Breast epithelium (tissue), 4 donors: ENCODE results near the gene GPR161. TPM values are rescaled to one million over a fixed set of nuclear protein-coding genes. Genes with fewer than 3 reads are reported as not detected.
A peak's percentile ranks its signal among the peaks of the same experiment; 100 is the strongest.
"Not testable (repeated sequence)": the region's sequence is repeated elsewhere in the genome, so short reads cannot be mapped to it uniquely, and the experiment has no call there.

Experiments used
- DNase-seq, 2 donors: peaks; one replicate each; pipeline ENCODE4 v3.0.0-alpha.2; 2019; ENCODE audit warnings: low spot score in 2 of 2
- H3K27ac ChIP-seq, 2 donors: fragments of 200-600 bp; sonication (generic) in 1 of 2; one replicate each; pipeline ENCODE4 v1.5.1; 2016 to 2019; ENCODE audit warnings: mild to moderate bottlenecking in 1 of 2
- H3K27me3 ChIP-seq, 2 donors: fragments of 200-600 bp; sonication (generic) in 1 of 2; one replicate each; pipeline versions ENCODE4 v1.5.1 to v1.6.0; 2017 to 2019; ENCODE audit warnings: control low read depth in 1 of 2, mild to moderate bottlenecking in 1 of 2
- H3K36me3 ChIP-seq: fragments of 200-600 bp; one replicate; pipeline ENCODE4 v1.5.1; 2019
- H3K4me1 ChIP-seq, 2 donors: fragments of 200-600 bp; sonication (generic); one replicate each; pipeline ENCODE4 v1.5.1; 2016 to 2019; ENCODE audit warnings: control low read depth in 1 of 2
- H3K4me3 ChIP-seq, 3 donors: fragments of 200-600 bp; sonication (generic); 1 replicate in 2 of 3; 2 replicates in 1 of 3; pipeline ENCODE4 v1.5.1; 2016 to 2019; ENCODE audit warnings: mild to moderate bottlenecking in 3 of 3, moderate library complexity in 2 of 3
- H3K9me3 ChIP-seq, 2 donors: fragments of 200-600 bp; sonication (generic) in 1 of 2; one replicate each; pipeline ENCODE4 v1.5.1; 2016 to 2019; ENCODE audit warnings: control low read depth in 1 of 2
- POLR2A ChIP-seq: fragments of 450-650 bp; IDR thresholded peaks from one replicate; pipeline ENCODE4 v1.6.1; 2016; ENCODE audit warnings: antibody characterized with exemption, mild to moderate bottlenecking, moderate library complexity
- POLR2AphosphoS5 ChIP-seq, 3 donors: sonication (generic); formaldehyde crosslinking; IDR thresholded peaks; one replicate each; pipeline ENCODE4 v1.6.1; 2017; ENCODE audit warnings: antibody characterized with exemption in 3 of 3
- intact Hi-C: fragments of 100-400 bp; cut with DNase I; formaldehyde crosslinking; loops from one replicate; pipeline ENCODE4 v1.15.1; 2023; ENCODE audit warnings: low total_unique reads
- total RNA-seq, 3 donors: library from RNA; depleted of rRNA; stranded (reverse); fragments of >200 nt; gene quantifications; one replicate each; pipeline ENCODE4 v1.1.0, GENCODE V29; 2016
- TF ChIP-seq, protein P1 (sequence below), 3 donors: fragments of 450-650 bp; IDR thresholded peaks; one replicate each; pipeline ENCODE4 v1.5.1; 2016 to 2017; ENCODE audit warnings: antibody characterized with exemption in 3 of 3, mild to moderate bottlenecking in 3 of 3, moderate library complexity in 3 of 3

GPR161 gene, protein sequence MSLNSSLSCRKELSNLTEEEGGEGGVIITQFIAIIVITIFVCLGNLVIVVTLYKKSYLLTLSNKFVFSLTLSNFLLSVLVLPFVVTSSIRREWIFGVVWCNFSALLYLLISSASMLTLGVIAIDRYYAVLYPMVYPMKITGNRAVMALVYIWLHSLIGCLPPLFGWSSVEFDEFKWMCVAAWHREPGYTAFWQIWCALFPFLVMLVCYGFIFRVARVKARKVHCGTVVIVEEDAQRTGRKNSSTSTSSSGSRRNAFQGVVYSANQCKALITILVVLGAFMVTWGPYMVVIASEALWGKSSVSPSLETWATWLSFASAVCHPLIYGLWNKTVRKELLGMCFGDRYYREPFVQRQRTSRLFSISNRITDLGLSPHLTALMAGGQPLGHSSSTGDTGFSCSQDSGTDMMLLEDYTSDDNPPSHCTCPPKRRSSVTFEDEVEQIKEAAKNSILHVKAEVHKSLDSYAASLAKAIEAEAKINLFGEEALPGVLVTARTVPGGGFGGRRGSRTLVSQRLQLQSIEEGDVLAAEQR
- 1 to 10 TPM; 2.8 to 5.6 (median 4.5) TPM for total RNA-seq

DNA sequence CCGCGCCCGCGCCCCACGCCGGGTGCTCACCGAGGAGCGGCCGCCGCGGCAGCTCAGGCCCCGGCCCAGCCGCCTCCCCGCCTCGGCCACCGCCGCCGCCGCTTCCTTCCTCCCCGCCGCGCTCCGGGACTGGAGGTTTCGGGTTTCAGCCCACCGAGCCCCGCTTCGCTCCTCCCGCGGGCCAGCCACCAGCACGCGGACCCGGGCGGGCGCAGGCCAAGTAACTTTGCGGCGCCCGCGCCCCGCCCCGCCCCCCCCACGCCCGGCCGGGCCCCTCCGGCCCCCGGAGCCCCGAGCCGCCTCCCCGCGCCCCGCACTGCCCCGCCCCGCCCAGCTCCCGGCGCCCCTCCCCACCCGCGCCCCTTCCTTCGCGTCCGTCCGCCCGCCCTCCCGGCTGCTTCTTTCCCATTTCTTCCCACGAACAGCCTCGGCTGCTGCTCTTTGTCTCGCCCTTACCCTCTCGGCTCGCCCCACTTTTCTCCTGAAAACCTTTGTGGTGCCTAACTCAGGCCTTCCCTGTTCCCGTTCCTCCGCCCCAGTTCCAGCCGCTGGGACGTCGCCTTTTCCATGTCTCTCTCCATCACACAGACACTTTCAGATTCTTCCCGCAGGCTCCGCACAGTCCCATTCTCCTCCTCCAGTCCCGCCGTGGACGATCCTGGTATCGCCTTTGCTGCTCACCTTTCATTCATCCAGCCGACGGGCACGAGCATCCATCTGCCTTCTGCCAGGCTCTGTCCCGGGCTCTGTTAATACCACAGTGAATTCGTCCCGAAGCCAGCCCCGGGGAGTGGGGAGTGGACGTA is at the start of gene GPR161:
TSS of gene GPR161 (minus strand) at position 222 of the 806 bp plus-strand sequence. CDS start 32,080 bp downstream, outside the sequence.
- Histone ChIP-seq H3K36me3 (no peaks in the 10 kb centered on the region), H3K27ac (peak within 1 kb of the TSS; percentile 62 to 83), H3K27me3 (no peaks in the 10 kb centered on the region), H3K4me1 (no peaks in the 10 kb centered on the region), H3K9me3 (no peaks in the 10 kb centered on the region), H3K4me3 (peak within 1 kb of the TSS; percentile 65 to 80 (median 79))
- DNase-seq: no peak
- intact Hi-C loops: loop anchor here (2.0 kb wide), 1 partner anchor 14 kb away; no protein-coding TSS in a partner anchor
- TF ChIP-seq POLR2A (no peak), POLR2AphosphoS5 (IDR thresholded peaks at IDR 0.05) (no peak)
- TF ChIP-seq, protein P1, sequence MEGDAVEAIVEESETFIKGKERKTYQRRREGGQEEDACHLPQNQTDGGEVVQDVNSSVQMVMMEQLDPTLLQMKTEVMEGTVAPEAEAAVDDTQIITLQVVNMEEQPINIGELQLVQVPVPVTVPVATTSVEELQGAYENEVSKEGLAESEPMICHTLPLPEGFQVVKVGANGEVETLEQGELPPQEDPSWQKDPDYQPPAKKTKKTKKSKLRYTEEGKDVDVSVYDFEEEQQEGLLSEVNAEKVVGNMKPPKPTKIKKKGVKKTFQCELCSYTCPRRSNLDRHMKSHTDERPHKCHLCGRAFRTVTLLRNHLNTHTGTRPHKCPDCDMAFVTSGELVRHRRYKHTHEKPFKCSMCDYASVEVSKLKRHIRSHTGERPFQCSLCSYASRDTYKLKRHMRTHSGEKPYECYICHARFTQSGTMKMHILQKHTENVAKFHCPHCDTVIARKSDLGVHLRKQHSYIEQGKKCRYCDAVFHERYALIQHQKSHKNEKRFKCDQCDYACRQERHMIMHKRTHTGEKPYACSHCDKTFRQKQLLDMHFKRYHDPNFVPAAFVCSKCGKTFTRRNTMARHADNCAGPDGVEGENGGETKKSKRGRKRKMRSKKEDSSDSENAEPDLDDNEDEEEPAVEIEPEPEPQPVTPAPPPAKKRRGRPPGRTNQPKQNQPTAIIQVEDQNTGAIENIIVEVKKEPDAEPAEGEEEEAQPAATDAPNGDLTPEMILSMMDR (IDR thresholded peaks at IDR 0.05): no peak

DNA sequence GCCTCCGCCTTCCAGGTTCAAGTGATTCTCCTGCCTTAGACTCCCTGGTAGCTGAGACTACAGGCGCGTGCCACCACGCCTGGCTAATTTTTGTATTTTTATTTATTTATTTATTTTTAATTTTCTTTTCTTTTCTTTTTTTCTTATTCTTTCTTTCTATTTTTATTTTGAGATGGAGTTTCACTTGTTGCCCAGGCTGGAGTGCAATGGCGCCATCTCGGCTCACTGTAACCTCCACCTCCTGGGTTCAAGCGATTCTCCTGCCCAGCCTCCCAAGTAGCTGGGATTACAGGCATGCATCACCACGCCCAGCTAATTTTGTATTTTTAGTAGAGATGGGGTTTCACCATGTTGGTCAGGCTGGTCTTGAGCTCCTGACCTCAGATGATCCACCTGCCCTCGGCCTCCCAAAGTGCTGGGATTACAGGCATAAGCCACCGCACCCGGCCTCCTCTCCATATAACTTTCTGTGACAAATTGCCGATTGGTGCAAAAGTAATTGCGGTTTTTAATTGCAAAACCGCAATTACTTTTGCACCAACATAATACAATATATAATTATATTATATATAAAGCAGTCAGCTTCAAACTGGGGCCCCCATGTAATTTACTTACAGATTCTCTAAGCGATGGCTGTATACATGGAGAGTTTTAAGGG is 44.5 kb upstream of the GPR161 start:
- DNase-seq, intact Hi-C loops, H3K4me3 ChIP-seq, H3K27ac ChIP-seq, H3K36me3 ChIP-seq, H3K27me3 ChIP-seq, H3K9me3 ChIP-seq, H3K4me1 ChIP-seq: not testable (repeated sequence)

DNA sequence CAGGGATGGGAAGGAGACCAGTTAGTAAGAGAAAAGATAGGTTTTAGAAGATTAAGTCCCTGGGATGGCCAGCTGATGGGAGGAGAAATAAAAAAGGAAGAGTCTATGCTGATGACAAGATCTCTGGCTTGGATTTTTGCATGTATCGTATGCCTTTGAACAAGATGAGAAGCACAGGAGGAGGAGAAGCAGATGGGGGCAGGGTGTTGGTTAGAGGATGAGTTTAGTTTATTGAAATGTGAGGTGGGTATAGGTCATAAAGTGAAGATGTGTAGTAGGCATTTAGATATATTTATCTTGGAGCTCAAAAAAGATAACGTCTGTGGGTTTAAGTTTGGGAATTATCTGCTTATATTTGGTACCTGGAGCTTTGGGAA is 43.4 kb upstream of the GPR161 start:
- H3K4me1 ChIP-seq: no peaks in the 10 kb centered on the region
- H3K9me3 ChIP-seq: no peaks in the 10 kb centered on the region
- intact Hi-C loops: no loop called here
- no peak for DNase-seq
- H3K27ac ChIP-seq: peak overlapping the region; percentile 83 to 95
- H3K36me3 ChIP-seq: no peaks in the 10 kb centered on the region
- no peaks in the 10 kb centered on the region for H3K27me3 ChIP-seq
- H3K4me3 ChIP-seq: peak overlapping the region; percentile 63 to 91 (median 84)
- TF ChIP-seq, protein P1 (IDR thresholded peaks at IDR 0.05): no peak
- TF ChIP-seq POLR2A (no peak), POLR2AphosphoS5 (IDR thresholded peaks at IDR 0.05) (no peak)

DNA sequence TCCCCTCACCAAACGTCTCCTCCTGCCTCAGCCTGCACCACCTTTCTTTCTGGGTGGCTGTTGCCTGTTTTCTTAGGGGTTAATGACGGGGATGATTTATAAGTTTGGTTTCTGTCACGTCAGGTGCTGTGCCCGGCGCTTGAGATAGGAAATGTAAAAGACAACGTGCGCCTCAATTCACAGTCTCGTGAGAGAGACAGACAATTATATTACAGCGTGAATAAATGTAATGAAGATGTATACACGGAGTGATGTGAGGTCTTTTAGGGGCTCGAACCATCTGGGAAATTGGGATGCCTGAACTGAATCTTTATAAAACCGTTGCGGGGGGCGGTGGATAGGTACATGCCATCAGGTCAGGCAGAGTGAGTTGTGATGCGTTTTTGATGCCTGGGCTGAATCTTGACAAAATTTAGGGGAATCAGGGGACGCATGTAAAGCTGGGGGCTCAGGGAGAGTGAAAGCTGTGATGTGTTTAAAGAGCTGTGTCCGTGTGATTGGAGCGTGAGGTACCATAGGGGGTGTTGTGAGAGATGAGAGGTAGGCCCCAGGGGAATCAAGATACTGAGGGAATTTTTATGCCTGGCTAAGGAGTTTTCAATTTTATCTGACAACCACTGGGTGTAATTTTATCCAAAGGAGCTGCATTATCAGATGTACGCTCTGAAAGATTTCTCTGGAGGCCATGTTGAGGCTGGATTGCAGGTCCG is 42.9 kb upstream of the GPR161 start:
- intact Hi-C loops: no loop called here
- no peak for DNase-seq
- Histone ChIP-seq H3K27me3 (no peaks in the 10 kb centered on the region), H3K27ac (peak overlapping the region; percentile 83 to 95), H3K4me1 (no peaks in the 10 kb centered on the region), H3K9me3 (no peaks in the 10 kb centered on the region), H3K4me3 (peak overlapping the region; percentile 63 to 91 (median 84)), H3K36me3 (no peaks in the 10 kb centered on the region)
- TF ChIP-seq POLR2AphosphoS5 (IDR thresholded peaks at IDR 0.05): no peak
- no peak for TF ChIP-seq POLR2A
- TF ChIP-seq, protein P1 (IDR thresholded peaks at IDR 0.05): peak in 1 of 3 donors; percentile 12
